Activated CD4-positive, alpha-beta T cell treated with anti-CD3 and anti-CD28 coated beads for 24 hours (primary cell): ENCODE results near the gene UQCC5.

Experiments used
- DNase-seq, 2 donors: peaks; one replicate each; pipeline ENCODE4 v3.0.0-alpha.2; 2020; ENCODE audit warnings: low read depth in 2 of 2

The UQCC5 gene

DNA sequence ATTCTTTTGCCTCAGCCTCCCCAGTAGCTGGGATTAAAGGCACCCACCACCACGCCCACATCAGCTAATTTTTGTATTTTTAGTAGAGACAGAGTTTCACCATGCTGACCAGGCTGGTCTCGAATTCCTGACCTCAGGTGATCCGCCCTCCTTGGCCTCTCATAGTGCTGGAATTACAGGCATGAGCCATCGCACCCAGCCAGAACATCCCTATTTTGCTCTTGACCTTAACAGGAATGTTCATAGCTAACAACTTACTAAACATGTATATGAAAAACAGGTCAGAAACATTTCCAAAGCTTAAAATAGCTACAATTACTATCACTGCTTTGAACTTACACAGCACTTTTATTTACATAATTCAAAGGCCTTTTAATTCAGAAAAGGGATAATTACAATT is 33.7 kb downstream of the UQCC5 start:
- DNase-seq = no peak

DNA sequence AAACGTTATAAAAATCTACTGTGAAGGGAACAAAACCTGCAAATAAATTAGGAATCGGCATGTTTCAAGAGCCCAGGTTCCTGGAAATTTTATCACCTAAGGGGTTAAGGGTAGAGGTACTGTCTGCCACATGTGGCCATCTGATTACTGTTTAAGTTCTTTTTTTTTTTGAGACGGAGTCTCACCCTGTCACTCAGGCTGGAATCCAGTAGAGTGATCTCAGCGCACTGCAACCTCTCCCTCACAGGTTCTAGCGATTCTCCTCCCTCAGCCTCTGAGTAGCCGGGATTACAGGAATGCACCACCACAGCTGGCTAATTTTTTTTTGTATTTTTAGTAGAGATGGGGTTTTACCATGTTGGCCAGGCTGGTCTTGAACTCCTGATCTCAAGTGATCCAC is 35.8 kb downstream of the UQCC5 start:
- DNase-seq = no peak

DNA sequence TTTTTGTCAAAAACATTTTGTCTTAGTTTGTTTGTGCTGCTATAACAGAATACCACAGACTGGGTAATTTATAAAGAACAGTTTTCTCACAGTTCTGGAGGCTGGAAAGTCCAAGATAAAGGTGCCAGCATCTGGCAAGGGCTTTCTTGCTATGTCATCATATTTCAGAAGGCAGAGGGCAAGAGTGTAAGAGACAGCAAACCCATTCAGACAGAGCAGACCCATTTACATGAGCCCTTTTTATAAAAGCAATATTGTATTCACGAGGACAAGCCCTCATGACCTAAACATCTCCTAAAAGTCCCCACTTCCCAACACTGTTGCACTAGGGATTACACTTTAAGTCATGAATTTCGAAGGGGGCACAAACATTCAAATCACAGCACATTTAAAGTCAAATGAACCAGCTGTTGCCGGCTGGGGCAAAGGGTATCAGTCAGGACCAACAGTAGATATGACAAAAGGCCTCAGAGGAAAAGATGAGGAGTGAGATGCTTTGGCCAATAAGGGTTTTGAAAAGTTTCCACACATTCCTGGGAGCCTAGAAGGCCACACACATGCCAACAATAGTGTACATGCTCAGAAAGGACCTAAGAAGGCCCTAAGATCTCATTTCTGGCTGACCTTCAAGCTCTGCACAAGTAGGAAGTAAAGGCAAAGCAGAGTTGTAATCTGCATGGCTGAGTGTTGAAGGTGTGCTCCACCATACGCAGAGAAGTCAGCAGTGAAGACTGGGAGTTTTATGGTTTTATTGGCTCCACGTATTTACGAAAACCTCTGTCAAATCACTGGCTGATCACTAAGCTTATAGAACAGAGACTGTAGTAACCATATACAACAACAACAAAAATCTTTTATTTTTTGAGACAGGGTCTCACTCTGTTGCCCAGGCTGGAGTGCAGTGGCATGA is 37.9 kb downstream of the UQCC5 start:
- no peak for DNase-seq
